Mesenchymal stem cell (in vitro differentiated cells and primary cell): Measurements from ENCODE around the gene BMPR1B.

Source experiments
- DNase-seq: peaks from one replicate; pipeline ENCODE4 v3.0.0-alpha.2; 2013
- H2AFZ ChIP-seq: one replicate; pipeline ENCODE4 v1.6.1; 2013; ENCODE audit warnings: low read depth, mild to moderate bottlenecking, control low read depth, inconsistent platforms, low read length, moderate library complexity
- H2AK5ac ChIP-seq: 2 replicates; pipeline ENCODE4 v1.6.1; 2013; ENCODE audit warnings: low read length, moderate library complexity, mild to moderate bottlenecking, inconsistent platforms; ENCODE audit not compliant: severe bottlenecking
- H2BK120ac ChIP-seq: one replicate; pipeline ENCODE4 v1.6.1; 2013; ENCODE audit warnings: low read depth, mild to moderate bottlenecking, inconsistent platforms, low read length, moderate library complexity
- H2BK12ac ChIP-seq, 2 experiments: one replicate each; pipeline ENCODE4 v1.6.1; 2013; ENCODE audit warnings: inconsistent platforms in 2 of 2, low read length in 2 of 2, mild to moderate bottlenecking in 2 of 2, moderate library complexity in 2 of 2, control low read depth in 1 of 2
- H2BK15ac ChIP-seq: one replicate; pipeline ENCODE4 v1.6.1; 2013; ENCODE audit warnings: mild to moderate bottlenecking, low read depth, inconsistent platforms; ENCODE audit not compliant: poor library complexity, severe bottlenecking
- H2BK5ac ChIP-seq: 2 replicates; pipeline ENCODE4 v1.6.1; 2013; ENCODE audit warnings: low read depth, mild to moderate bottlenecking, low read length, control low read depth, inconsistent platforms; ENCODE audit not compliant: poor library complexity, severe bottlenecking
- H3K14ac ChIP-seq, 2 experiments: one replicate each; pipeline ENCODE4 v1.6.1; 2013; ENCODE audit warnings: inconsistent platforms in 2 of 2, low read length in 2 of 2, control low read depth in 1 of 2, mild to moderate bottlenecking in 1 of 2, moderate library complexity in 1 of 2
- H3K18ac ChIP-seq, 2 experiments: one replicate each; pipeline ENCODE4 v1.6.1; 2013; ENCODE audit warnings: inconsistent platforms in 2 of 2, low read length in 2 of 2, control low read depth in 1 of 2, low read depth in 1 of 2, mild to moderate bottlenecking in 1 of 2
- H3K23ac ChIP-seq, 2 experiments: one replicate each; pipeline ENCODE4 v1.6.1; 2013; ENCODE audit warnings: inconsistent platforms in 2 of 2, low read length in 2 of 2, mild to moderate bottlenecking in 2 of 2, moderate library complexity in 2 of 2, control low read depth in 1 of 2
- H3K27ac ChIP-seq: 2 replicates; pipeline ENCODE4 v1.5.1; 2013; ENCODE audit warnings: mild to moderate bottlenecking, moderate library complexity, low read length, control low read depth, inconsistent platforms; ENCODE audit not compliant: poor library complexity, severe bottlenecking
- H3K27me3 ChIP-seq, 2 experiments: 2 replicates each; pipeline versions ENCODE4 v1.6.1 to v1.7.0; 2013; ENCODE audit warnings: low read length in 2 of 2, mild to moderate bottlenecking in 2 of 2, moderate library complexity in 2 of 2, control low read depth in 1 of 2, inconsistent platforms in 1 of 2; ENCODE audit not compliant: control insufficient read depth in 1 of 2, insufficient read depth in 1 of 2
- H3K36me3 ChIP-seq, 2 experiments: 2 replicates each; pipeline versions ENCODE4 v1.6.1 to v1.7.0; 2013; ENCODE audit warnings: low read length in 2 of 2, control low read depth in 1 of 2, inconsistent platforms in 1 of 2, low read depth in 1 of 2, mild to moderate bottlenecking in 1 of 2; ENCODE audit not compliant: insufficient read depth in 2 of 2, control insufficient read depth in 1 of 2
- H3K4ac ChIP-seq, 2 experiments: one replicate each; pipeline ENCODE4 v1.6.1; 2013; ENCODE audit warnings: inconsistent platforms in 2 of 2, low read length in 2 of 2, mild to moderate bottlenecking in 2 of 2, moderate library complexity in 2 of 2, control low read depth in 1 of 2, low read depth in 1 of 2
- H3K4me1 ChIP-seq: 2 replicates; pipeline ENCODE4 v1.6.1; 2013; ENCODE audit warnings: low read depth, low read length, control low read depth; ENCODE audit not compliant: control insufficient read depth, insufficient read depth
- H3K4me2 ChIP-seq: 2 replicates; pipeline ENCODE4 v1.6.1; 2013; ENCODE audit warnings: low read length, mild to moderate bottlenecking, inconsistent platforms; ENCODE audit not compliant: poor library complexity, severe bottlenecking
- H3K4me3 ChIP-seq, 2 experiments: 2 replicates each; pipeline versions ENCODE4 v1.5.1 to v1.7.0; 2013; ENCODE audit warnings: low read length in 2 of 2, mild to moderate bottlenecking in 2 of 2, control low read depth in 1 of 2, low read depth in 1 of 2; ENCODE audit not compliant: insufficient read depth in 1 of 2
- H3K79me1 ChIP-seq: replicated peaks from 2 replicates; pipeline ENCODE4 v1.6.1; 2013; ENCODE audit warnings: mild to moderate bottlenecking, control low read depth, low read length, inconsistent platforms; ENCODE audit not compliant: poor library complexity, severe bottlenecking
- H3K9ac ChIP-seq: 2 replicates; pipeline ENCODE4 v1.7.0; 2013; ENCODE audit warnings: mild to moderate bottlenecking, low read length, moderate library complexity
- H3K9me3 ChIP-seq: 2 replicates; pipeline ENCODE4 v1.7.0; 2013; ENCODE audit warnings: mild to moderate bottlenecking, low read length; ENCODE audit not compliant: control insufficient read depth
- H4K8ac ChIP-seq: one replicate; pipeline ENCODE4 v1.6.1; 2013; ENCODE audit warnings: inconsistent platforms, mild to moderate bottlenecking, low read length, moderate library complexity
- H4K91ac ChIP-seq: one replicate; pipeline ENCODE4 v1.6.1; 2013; ENCODE audit warnings: mild to moderate bottlenecking, low read length, inconsistent platforms
- WGBS: methylation state at CpG from one replicate; pipeline ENCODE4 v1.1.7; 2013; ENCODE audit warnings: mixed read lengths; 5-methylcytosine and 5-hydroxymethylcytosine counted together

Gene BMPR1B

GRCh38 chr4:95091272-95091671 is 333.5 kb downstream of the BMPR1B start:
- Histone ChIP-seq H3K4ac (no peak overlapping the region), H2BK120ac (no peak overlapping the region), H3K4me3 (no peak overlapping the region), H3K4me1 (no peaks in the 10 kb centered on the region), H2BK12ac (no peak overlapping the region), H4K8ac (no peak overlapping the region), H2BK15ac (no peak overlapping the region), H3K9me3 (no peaks in the 10 kb centered on the region), H2AFZ (no peak overlapping the region), H3K27ac (no peak overlapping the region), H2AK5ac (no peak overlapping the region), H3K14ac (no peak overlapping the region), H3K23ac (no peak overlapping the region), H4K91ac (no peak overlapping the region), H3K27me3 (no peaks in the 10 kb centered on the region), H3K9ac (no peak overlapping the region), H3K79me1 (no peaks in the 10 kb centered on the region), H2BK5ac (no peak overlapping the region), H3K4me2 (no peak overlapping the region), H3K36me3 (no peaks in the 10 kb centered on the region), H3K18ac (no peak overlapping the region)
- no peak for DNase-seq
- WGBS, result 100% methylated on average over 1 of the region's 3 CpGs

- no peak overlapping the region for H4K91ac ChIP-seq
- no peak overlapping the region for H3K4me3 ChIP-seq
- no peak overlapping the region for H3K18ac ChIP-seq
- H3K79me1 ChIP-seq, result no peaks in the 10 kb centered on the region
- no peak overlapping the region for H3K4me2 ChIP-seq
- H3K4me1 ChIP-seq, result no peaks in the 10 kb centered on the region
- H3K9ac ChIP-seq, result no peak overlapping the region
- H2AK5ac ChIP-seq, result no peak overlapping the region
- WGBS, result 91% methylated on average over 1 of the region's 3 CpGs
- no peak overlapping the region for H3K4ac ChIP-seq
- H2BK5ac ChIP-seq, result no peak overlapping the region
- no peaks in the 10 kb centered on the region for H3K36me3 ChIP-seq
- H2BK15ac ChIP-seq, result no peak overlapping the region
- no peaks in the 10 kb centered on the region for H3K27me3 ChIP-seq
- no peak overlapping the region for H3K23ac ChIP-seq
- no peaks in the 10 kb centered on the region for H3K9me3 ChIP-seq
- no peak overlapping the region for H4K8ac ChIP-seq
- no peak overlapping the region for H3K27ac ChIP-seq
- H3K14ac ChIP-seq, result no peak overlapping the region
- no peak overlapping the region for H2BK120ac ChIP-seq
- H2AFZ ChIP-seq, result no peak overlapping the region
- DNase-seq, result no peak
- no peak overlapping the region for H2BK12ac ChIP-seq
Measured at GRCh38 chr4:95092766-95093165, 335.0 kb downstream of the BMPR1B start.

- H3K14ac ChIP-seq, result no peak overlapping the region
- H3K27ac ChIP-seq, result no peak overlapping the region
- no peak overlapping the region for H3K23ac ChIP-seq
- H2BK12ac ChIP-seq, result no peak overlapping the region
- 100% methylated on average over 1 of the region's 2 CpGs for WGBS
- H3K27me3 ChIP-seq, result no peaks in the 10 kb centered on the region
- no peak overlapping the region for H3K4me3 ChIP-seq
- no peak overlapping the region for H2AK5ac ChIP-seq
- H3K4me1 ChIP-seq, result no peaks in the 10 kb centered on the region
- H3K4ac ChIP-seq, result no peak overlapping the region
- no peaks in the 10 kb centered on the region for H3K36me3 ChIP-seq
- no peaks in the 10 kb centered on the region for H3K9me3 ChIP-seq
- H4K91ac ChIP-seq, result no peak overlapping the region
- no peak overlapping the region for H2BK15ac ChIP-seq
- no peak overlapping the region for H2AFZ ChIP-seq
- H2BK120ac ChIP-seq, result no peak overlapping the region
- H3K9ac ChIP-seq, result no peak overlapping the region
- no peak overlapping the region for H3K18ac ChIP-seq
- no peak overlapping the region for H4K8ac ChIP-seq
- no peak overlapping the region for H2BK5ac ChIP-seq
- H3K79me1 ChIP-seq, result no peaks in the 10 kb centered on the region
- H3K4me2 ChIP-seq, result no peak overlapping the region
- DNase-seq, result no peak
Measured at GRCh38 chr4:95093460-95093859, 335.7 kb downstream of the BMPR1B start.

GRCh38 chr4:95093936-95094929 is 336.5 kb downstream of the BMPR1B start:
- no peak for DNase-seq
- no peak overlapping the region for H3K4ac ChIP-seq
- no peak overlapping the region for H2BK15ac ChIP-seq
- no peak overlapping the region for H2BK120ac ChIP-seq
- no peaks in the 10 kb centered on the region for H3K9me3 ChIP-seq
- H2BK5ac ChIP-seq, result no peak overlapping the region
- H2BK12ac ChIP-seq, result no peak overlapping the region
- peak overlapping the region; percentile 24 for H3K9ac ChIP-seq
- no peaks in the 10 kb centered on the region for H3K4me1 ChIP-seq
- H4K91ac ChIP-seq, result no peak overlapping the region
- no peak overlapping the region for H3K23ac ChIP-seq
- H3K79me1 ChIP-seq, result no peaks in the 10 kb centered on the region
- H2AK5ac ChIP-seq, result no peak overlapping the region
- no peak overlapping the region for H4K8ac ChIP-seq
- H3K4me2 ChIP-seq, result no peak overlapping the region
- no peak overlapping the region for H3K27ac ChIP-seq
- H3K18ac ChIP-seq, result no peak overlapping the region
- H2AFZ ChIP-seq, result no peak overlapping the region
- no peak overlapping the region for H3K4me3 ChIP-seq
- H3K36me3 ChIP-seq, result no peaks in the 10 kb centered on the region
- H3K27me3 ChIP-seq, result no peaks in the 10 kb centered on the region
- WGBS, result 76% methylated on average over 7 of the region's 8 CpGs
- no peak overlapping the region for H3K14ac ChIP-seq
